Subcutaneous abdominal adipose tissue (tissue), 5 donors: ENCODE results near the gene GLUD1.
A peak's percentile ranks its signal among the peaks of the same experiment; 100 is the strongest.
"Not testable (repeated sequence)": the region's sequence is repeated elsewhere in the genome, so short reads cannot be mapped to it uniquely, and the experiment has no call there.

ENCODE experiments used
- H3K27ac ChIP-seq: one replicate; pipeline ENCODE4 v1.7.0; 2013; ENCODE audit warnings: low read depth, mild to moderate bottlenecking, inconsistent platforms, low read length, moderate library complexity
- H3K27me3 ChIP-seq, 5 donors: one replicate each; pipeline ENCODE4 v1.7.0; 2013; ENCODE audit warnings: low read length in 5 of 5, inconsistent platforms in 1 of 5; ENCODE audit not compliant: control insufficient read depth in 5 of 5, insufficient read depth in 4 of 5
- H3K36me3 ChIP-seq, 5 donors: one replicate each; pipeline ENCODE4 v1.7.0; 2013; ENCODE audit warnings: low read length in 5 of 5; ENCODE audit not compliant: control insufficient read depth in 5 of 5, insufficient read depth in 5 of 5
- H3K4me1 ChIP-seq, 5 donors: one replicate each; pipeline ENCODE4 v1.7.0; 2013; ENCODE audit warnings: low read length in 5 of 5, mild to moderate bottlenecking in 3 of 5, moderate library complexity in 1 of 5; ENCODE audit not compliant: control insufficient read depth in 5 of 5, insufficient read depth in 5 of 5
- H3K4me3 ChIP-seq, 5 donors: one replicate each; pipeline ENCODE4 v1.7.0; 2013; ENCODE audit warnings: low read length in 5 of 5, low read depth in 1 of 5
- H3K9ac ChIP-seq, 5 donors: one replicate each; pipeline ENCODE4 v1.7.0; 2013; ENCODE audit warnings: low read length in 5 of 5, mild to moderate bottlenecking in 4 of 5, moderate library complexity in 3 of 5
- H3K9me3 ChIP-seq, 5 donors: one replicate each; pipeline ENCODE4 v1.7.0; 2013; ENCODE audit warnings: low read length in 5 of 5; ENCODE audit not compliant: control insufficient read depth in 5 of 5
- donor health status: healthy.
- donor health status: healthy.
- donor health status: healthy.
- donor health status: healthy.
- donor health status: healthy.

GLUD1 gene

DNA sequence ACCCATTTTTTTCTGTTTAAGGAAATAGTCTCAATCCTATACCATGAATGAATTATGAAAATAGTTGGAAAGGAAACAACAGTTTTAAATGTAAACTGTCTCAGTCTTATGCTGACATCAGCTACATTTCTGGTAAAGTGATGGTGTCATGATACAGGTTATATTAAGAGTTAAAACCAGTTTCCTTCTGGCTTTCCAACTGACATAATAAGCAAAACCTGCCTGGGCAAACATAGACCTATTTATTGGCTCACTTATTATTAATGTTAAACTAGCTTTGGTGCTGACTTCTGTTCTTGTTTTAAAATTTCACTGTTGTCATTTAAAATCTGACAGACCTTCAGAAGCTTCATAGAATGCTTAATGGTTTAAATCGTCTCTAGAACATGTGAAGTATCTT, 24.4 kb upstream of the GLUD1 start:
- H3K4me3 ChIP-seq, H3K36me3 ChIP-seq, H3K9me3 ChIP-seq, H3K27ac ChIP-seq, H3K27me3 ChIP-seq, H3K4me1 ChIP-seq, H3K9ac ChIP-seq: not testable (repeated sequence)

- not testable (repeated sequence) for H3K4me3 ChIP-seq, H3K36me3 ChIP-seq, H3K9me3 ChIP-seq, H3K27ac ChIP-seq, H3K4me1 ChIP-seq, H3K27me3 ChIP-seq, H3K9ac ChIP-seq
These were observed 23.5 kb upstream of the GLUD1 start for GRCh38 chr10:87118122-87118521.

GRCh38 chr10:87105446-87106124, 10.9 kb upstream of the GLUD1 start:
- H3K9me3 ChIP-seq, result no peaks in the 10 kb centered on the region
- no peaks in the 10 kb centered on the region for H3K4me1 ChIP-seq
- H3K36me3 ChIP-seq, result peaks cover 12 to 36% (median 24%) of the 10 kb centered on the region in 5 donors
- no peak overlapping the region for H3K27ac ChIP-seq
- H3K4me3 ChIP-seq, result no peak overlapping the region
- H3K27me3 ChIP-seq, result no peaks in the 10 kb centered on the region
- H3K9ac ChIP-seq, result no peak overlapping the region

- not testable (repeated sequence) for H3K4me1 ChIP-seq, H3K27me3 ChIP-seq, H3K4me3 ChIP-seq, H3K9ac ChIP-seq, H3K9me3 ChIP-seq, H3K27ac ChIP-seq
- peaks cover 15 to 32% (median 24%) of the 10 kb centered on the region in 5 donors for H3K36me3 ChIP-seq
These were observed 10.1 kb upstream of the GLUD1 start for GRCh38 chr10:87104727-87105126.

DNA sequence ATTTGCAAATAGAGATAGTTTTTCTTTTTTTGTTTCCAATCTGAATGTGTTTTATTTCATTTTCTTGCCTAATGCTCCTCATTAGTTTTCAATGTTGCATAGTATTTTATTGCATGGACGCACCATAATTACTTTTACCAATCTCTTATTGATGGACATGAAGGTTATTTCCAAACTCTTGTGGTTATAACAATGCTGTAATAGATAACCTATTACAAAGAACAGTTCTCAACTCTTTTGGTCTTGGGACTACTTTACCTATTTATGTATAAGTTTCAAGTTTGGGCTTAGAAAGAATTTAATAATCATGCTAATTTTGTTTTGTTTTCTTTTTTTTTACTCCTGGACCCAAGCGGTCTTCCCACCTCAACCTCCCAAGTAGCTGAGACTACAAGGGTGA, 7.4 kb upstream of the GLUD1 start:
- no peak overlapping the region for H3K4me3 ChIP-seq
- peaks cover 0 to 2% (median 0%) of the 10 kb centered on the region in 5 donors for H3K4me1 ChIP-seq
- peaks cover 9 to 16% (median 14%) of the 10 kb centered on the region in 5 donors for H3K36me3 ChIP-seq
- H3K9me3 ChIP-seq, result peaks cover 0 to 2% (median 0%) of the 10 kb centered on the region in 5 donors
- H3K27ac ChIP-seq, result no peak overlapping the region
- H3K9ac ChIP-seq, result no peak overlapping the region
- H3K27me3 ChIP-seq, result no peaks in the 10 kb centered on the region

- peak overlapping the region; percentile 64 to 89 (median 77) for H3K9ac ChIP-seq
- no peaks in the 10 kb centered on the region for H3K27me3 ChIP-seq
- H3K4me3 ChIP-seq, result peak overlapping the region; percentile 74 to 94 (median 81)
- H3K27ac ChIP-seq, result peak overlapping the region; percentile 91
- H3K4me1 ChIP-seq, result peaks cover 0 to 44% (median 38%) of the 10 kb centered on the region in 5 donors
- H3K9me3 ChIP-seq, result peaks cover 0 to 2% (median 0%) of the 10 kb centered on the region in 5 donors
- peaks cover 0 to 7% (median 0%) of the 10 kb centered on the region in 5 donors for H3K36me3 ChIP-seq
These were observed 748 bp upstream of the GLUD1 start for GRCh38 chr10:87095236-87095945.

GRCh38 chr10:87093632-87094372, 841 bp downstream of the GLUD1 start:
- peaks cover 0 to 44% (median 39%) of the 10 kb centered on the region in 5 donors for H3K4me1 ChIP-seq
- H3K36me3 ChIP-seq, result peaks cover 0 to 6% (median 5%) of the 10 kb centered on the region in 5 donors
- peak overlapping the region; percentile 71 for H3K27ac ChIP-seq
- no peaks in the 10 kb centered on the region for H3K27me3 ChIP-seq
- peak overlapping the region; percentile 57 to 89 (median 84) for H3K9ac ChIP-seq
- no peaks in the 10 kb centered on the region for H3K9me3 ChIP-seq
- H3K4me3 ChIP-seq, result peak overlapping the region; percentile 75 to 90 (median 86)

GRCh38 chr10:87092861-87093631, 1.6 kb downstream of the GLUD1 start:
- Histone ChIP-seq H3K9me3 (no peaks in the 10 kb centered on the region), H3K4me3 (peak overlapping the region; percentile 75 to 90 (median 86)), H3K27me3 (no peaks in the 10 kb centered on the region), H3K4me1 (peaks cover 0 to 44% (median 39%) of the 10 kb centered on the region in 5 donors), H3K36me3 (peaks cover 0 to 6% (median 5%) of the 10 kb centered on the region in 5 donors), H3K27ac (peak overlapping the region; percentile 71), H3K9ac (peak overlapping the region; percentile 57 to 89 (median 84))

DNA sequence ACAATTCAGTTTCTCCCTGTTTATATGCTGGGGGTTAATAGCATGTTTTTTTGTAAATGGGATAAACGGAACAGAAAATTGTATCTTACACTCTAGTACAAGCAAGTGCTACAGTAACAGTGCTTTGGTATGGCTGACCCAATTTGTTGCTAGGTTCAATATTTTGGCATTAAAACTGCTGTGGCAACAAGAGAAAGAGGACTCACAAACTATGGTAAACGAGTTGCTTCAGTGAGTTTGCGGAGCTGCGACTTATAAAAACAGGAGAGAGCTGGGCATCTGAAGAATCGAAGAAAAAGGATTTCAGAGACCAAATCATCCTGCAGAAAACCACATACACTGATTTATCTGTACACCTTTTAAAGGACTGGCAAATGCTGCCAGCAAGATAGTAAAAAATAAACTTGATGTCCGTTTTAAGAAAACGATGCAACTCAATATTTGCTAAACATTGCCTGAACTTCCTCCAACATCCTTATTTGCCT, 2.2 kb downstream of the GLUD1 start:
- Histone ChIP-seq H3K27ac (peak overlapping the region; percentile 71), H3K4me1 (peaks cover 0 to 44% (median 39%) of the 10 kb centered on the region in 5 donors), H3K9me3 (no peaks in the 10 kb centered on the region), H3K27me3 (no peaks in the 10 kb centered on the region), H3K36me3 (peaks cover 0 to 9% (median 5%) of the 10 kb centered on the region in 5 donors), H3K4me3 (peak overlapping the region; percentile 75 to 90 (median 86)), H3K9ac (peak overlapping the region; percentile 2 to 89 (median 57))
